WTC11 (cell line): Measurements from ENCODE around the gene RPL13A. TPM values are rescaled to one million over a fixed set of nuclear protein-coding genes. Genes with fewer than 3 reads are reported as not detected.

Experiments used
- ATAC-seq: fragments of 200-7000 bp; cut with Tn5 transposase; 2 replicates; pipeline ENCODE4 v1.10.0; 2021; ENCODE audit warnings: mild to moderate bottlenecking, moderate library complexity
- CTCF ChIA-PET: fragments of 300-600 bp; sonication (Branson Sonifier 250); formaldehyde crosslinking; loops from one replicate; lab custom pipeline; 2021; ENCODE audit warnings: antibody characterized with exemption; lab: Charles Lee
- POLR2A ChIA-PET: fragments of 350-600 bp; sonication (Branson Sonifier 250); formaldehyde crosslinking; loops from one replicate; lab custom pipeline; 2021; ENCODE audit warnings: antibody characterized with exemption; lab: Charles Lee
- DNase-seq: peaks from one replicate; pipeline ENCODE4 v3.0.0; 2021; ENCODE audit warnings: low spot score
- H3K27ac Mint-ChIP-seq: 2 replicates; pipeline ENCODE4 v1.8.0; 2021; ENCODE audit warnings: mixed read lengths
- H3K27me3 Mint-ChIP-seq: 2 replicates; pipeline ENCODE4 v1.8.0; 2021; ENCODE audit warnings: low read depth, mild to moderate bottlenecking, moderate library complexity, mixed read lengths
- H3K36me3 Mint-ChIP-seq: 2 replicates; pipeline ENCODE4 v1.8.0; 2021; ENCODE audit warnings: mixed read lengths
- H3K4me1 Mint-ChIP-seq: 2 replicates; pipeline ENCODE4 v1.8.0; 2022; ENCODE audit warnings: mixed read lengths
- H3K4me3 Mint-ChIP-seq: 2 replicates; pipeline ENCODE4 v1.8.0; 2021; ENCODE audit warnings: mild to moderate bottlenecking, moderate library complexity, mixed read lengths
- H3K9me3 Mint-ChIP-seq: 2 replicates; pipeline ENCODE4 v1.8.0; 2021; ENCODE audit warnings: mixed read lengths
- ARID4B ChIP-seq: sonication (generic); formaldehyde crosslinking; IDR thresholded peaks from 2 replicates; pipeline ENCODE4 v1.8.0; 2023; ENCODE audit warnings: missing genetic modification reagents, mild to moderate bottlenecking, borderline replicate concordance
- CBFB ChIP-seq: sonication (generic); formaldehyde crosslinking; IDR thresholded peaks from 2 replicates; pipeline ENCODE4 v1.8.1; 2022; ENCODE audit warnings: mild to moderate bottlenecking, low read depth, missing genetic modification reagents
- CREB1 ChIP-seq: sonication (generic); formaldehyde crosslinking; IDR thresholded peaks from 2 replicates; pipeline ENCODE4 v1.8.0; 2023; ENCODE audit warnings: mild to moderate bottlenecking, missing genetic modification reagents
- E2F1 ChIP-seq: sonication (generic); formaldehyde crosslinking; IDR thresholded peaks from 2 replicates; pipeline ENCODE4 v1.8.0; 2022; ENCODE audit warnings: mild to moderate bottlenecking, missing genetic modification reagents
- FOXP4 ChIP-seq: sonication (generic); formaldehyde crosslinking; IDR thresholded peaks from 2 replicates; pipeline ENCODE4 v1.8.0; 2022; ENCODE audit warnings: mild to moderate bottlenecking, missing genetic modification reagents
- GABPB1 ChIP-seq: sonication (generic); formaldehyde crosslinking; IDR thresholded peaks from 2 replicates; pipeline ENCODE4 v1.8.1; 2023; ENCODE audit warnings: mild to moderate bottlenecking, missing genetic modification reagents
- GRHL2 ChIP-seq: fragments of 250-450 bp; sonication (Bioruptor Pico); IDR thresholded peaks from 2 replicates; pipeline ENCODE4 v1.8.0; 2022; ENCODE audit warnings: mild to moderate bottlenecking, moderate library complexity; ENCODE audit not compliant: insufficient replicate concordance, severe bottlenecking
- NR3C1 ChIP-seq: sonication (generic); formaldehyde crosslinking; conservative IDR thresholded peaks from 2 replicates; pipeline ENCODE4 v1.8.1; 2023; ENCODE audit warnings: low read depth, mild to moderate bottlenecking, missing genetic modification reagents
- PRRX2 ChIP-seq: fragments of 250-450 bp; sonication (Bioruptor Pico); IDR thresholded peaks from 2 replicates; pipeline ENCODE4 v1.8.0; 2021; ENCODE audit warnings: mild to moderate bottlenecking
- RELA ChIP-seq: sonication (generic); formaldehyde crosslinking; IDR thresholded peaks from 2 replicates; pipeline ENCODE4 v1.8.1; 2022; ENCODE audit warnings: missing genetic modification reagents, mild to moderate bottlenecking, borderline replicate concordance
- TCF7 ChIP-seq: sonication (generic); formaldehyde crosslinking; IDR thresholded peaks from 2 replicates; pipeline ENCODE4 v1.8.0; 2022; ENCODE audit warnings: mild to moderate bottlenecking, low read depth, missing genetic modification reagents, moderate library complexity
- TEAD4 ChIP-seq: sonication (generic); formaldehyde crosslinking; IDR thresholded peaks from 2 replicates; pipeline ENCODE4 v1.8.0; 2022; ENCODE audit warnings: mild to moderate bottlenecking, missing genetic modification reagents
- ZNF281 ChIP-seq: sonication (generic); formaldehyde crosslinking; IDR thresholded peaks from 2 replicates; pipeline ENCODE4 v1.8.0; 2023; ENCODE audit warnings: mild to moderate bottlenecking, missing genetic modification reagents
- ZNF317 ChIP-seq: sonication (generic); formaldehyde crosslinking; IDR thresholded peaks from 2 replicates; pipeline ENCODE4 v1.8.1; 2023; ENCODE audit warnings: low read depth, mild to moderate bottlenecking, moderate library complexity, missing genetic modification reagents, borderline replicate concordance
- ZNF396 ChIP-seq: fragments of 250-450 bp; sonication (Bioruptor Pico); IDR thresholded peaks from 2 replicates; pipeline ENCODE4 v1.8.0; 2021; ENCODE audit warnings: mild to moderate bottlenecking, moderate library complexity, borderline replicate concordance
- ZNF423 ChIP-seq: fragments of 250-450 bp; sonication (Bioruptor Pico); IDR thresholded peaks from 2 replicates; pipeline ENCODE4 v2.1.2; 2022; ENCODE audit warnings: mild to moderate bottlenecking, moderate library complexity
- ZNF532 ChIP-seq: fragments of 250-450 bp; sonication (Bioruptor Pico); IDR thresholded peaks from 2 replicates; pipeline ENCODE4 v1.9.0; 2021; ENCODE audit warnings: mild to moderate bottlenecking, borderline replicate concordance
- total RNA-seq: library from RNA; stranded (reverse); gene quantifications from 3 replicates; pipeline ENCODE4 v1.2.3, GENCODE V29; 2021
- TF ChIP-seq, protein P1 (sequence below): sonication (generic); formaldehyde crosslinking; IDR thresholded peaks from 2 replicates; pipeline ENCODE4 v1.8.1; 2023; ENCODE audit warnings: mild to moderate bottlenecking, missing genetic modification reagents
- TF ChIP-seq, protein P2 (sequence below): fragments of 250-450 bp; sonication (Bioruptor Pico); IDR thresholded peaks from 2 replicates; pipeline ENCODE4 v1.8.0; 2021; ENCODE audit warnings: mild to moderate bottlenecking

RPL13A gene
- total RNA-seq, 1 experiment from 2014 or later = 3,861 TPM

- TF ChIP-seq FOXP4 (CRISPR knock-in tag) (no peak), GRHL2 (CRISPR knock-in tag) (no peak)
These were observed 28.4 kb downstream of the RPL13A start (continued) for GRCh38 chr19:49515767-49516166.

DNA sequence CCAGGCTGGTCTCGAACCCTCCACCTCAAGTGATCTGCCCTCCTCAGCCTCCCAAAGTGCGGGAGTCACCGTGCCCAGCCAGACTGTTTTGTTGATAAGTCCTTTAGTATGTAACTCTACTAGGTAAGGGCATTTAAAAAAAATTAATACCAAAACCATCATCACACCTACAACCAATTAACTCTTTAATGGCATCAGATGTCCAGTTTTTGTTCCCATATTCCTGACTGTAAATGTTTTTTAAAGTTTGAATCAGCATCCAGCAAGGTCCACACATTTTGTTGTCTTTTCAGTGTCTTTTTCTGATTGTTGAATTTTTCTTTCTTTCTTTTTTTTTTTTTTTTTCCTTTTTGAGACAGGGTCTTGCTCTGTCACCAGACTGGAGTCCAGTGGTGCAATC lies 30.6 kb downstream of the RPL13A start:
- no peak for DNase-seq
- CTCF ChIA-PET = interaction anchor here (1.2 to 1.8 kb wide), 2 partner anchors 10 to 29 kb away, joined by 5 to 7 read pairs; partner anchors contain the start of gene RCN3
- TF ChIP-seq CBFB (CRISPR knock-in tag) (no peak), ZNF317 (CRISPR knock-in tag) (no peak), ZNF281 (CRISPR knock-in tag) (no peak), PRRX2 (CRISPR knock-in tag) (no peak), GABPB1 (CRISPR knock-in tag) (no peak), RELA (CRISPR knock-in tag) (no peak), ZNF423 (CRISPR knock-in tag) (no peak), TEAD4 (no peak), ZNF396 (CRISPR knock-in tag) (no peak), ZNF532 (no peak), E2F1 (CRISPR knock-in tag) (no peak), CREB1 (CRISPR knock-in tag) (no peak), TCF7 (CRISPR knock-in tag) (no peak), ARID4B (CRISPR knock-in tag) (no peak), NR3C1 (CRISPR knock-in tag) (no peak)
- TF ChIP-seq, protein P1, sequence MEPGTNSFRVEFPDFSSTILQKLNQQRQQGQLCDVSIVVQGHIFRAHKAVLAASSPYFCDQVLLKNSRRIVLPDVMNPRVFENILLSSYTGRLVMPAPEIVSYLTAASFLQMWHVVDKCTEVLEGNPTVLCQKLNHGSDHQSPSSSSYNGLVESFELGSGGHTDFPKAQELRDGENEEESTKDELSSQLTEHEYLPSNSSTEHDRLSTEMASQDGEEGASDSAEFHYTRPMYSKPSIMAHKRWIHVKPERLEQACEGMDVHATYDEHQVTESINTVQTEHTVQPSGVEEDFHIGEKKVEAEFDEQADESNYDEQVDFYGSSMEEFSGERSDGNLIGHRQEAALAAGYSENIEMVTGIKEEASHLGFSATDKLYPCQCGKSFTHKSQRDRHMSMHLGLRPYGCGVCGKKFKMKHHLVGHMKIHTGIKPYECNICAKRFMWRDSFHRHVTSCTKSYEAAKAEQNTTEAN (CRISPR knock-in tag) = no peak
- TF ChIP-seq, protein P2, sequence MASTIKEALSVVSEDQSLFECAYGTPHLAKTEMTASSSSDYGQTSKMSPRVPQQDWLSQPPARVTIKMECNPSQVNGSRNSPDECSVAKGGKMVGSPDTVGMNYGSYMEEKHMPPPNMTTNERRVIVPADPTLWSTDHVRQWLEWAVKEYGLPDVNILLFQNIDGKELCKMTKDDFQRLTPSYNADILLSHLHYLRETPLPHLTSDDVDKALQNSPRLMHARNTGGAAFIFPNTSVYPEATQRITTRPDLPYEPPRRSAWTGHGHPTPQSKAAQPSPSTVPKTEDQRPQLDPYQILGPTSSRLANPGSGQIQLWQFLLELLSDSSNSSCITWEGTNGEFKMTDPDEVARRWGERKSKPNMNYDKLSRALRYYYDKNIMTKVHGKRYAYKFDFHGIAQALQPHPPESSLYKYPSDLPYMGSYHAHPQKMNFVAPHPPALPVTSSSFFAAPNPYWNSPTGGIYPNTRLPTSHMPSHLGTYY = no peak

More for the DNA sequence above, 30.6 kb downstream of the RPL13A start:
- H3K9me3 Mint-ChIP-seq = no peaks in the 10 kb centered on the region
- peaks cover 15% of the 10 kb centered on the region for H3K4me1 Mint-ChIP-seq
- H3K36me3 Mint-ChIP-seq = peaks cover 18% of the 10 kb centered on the region
- H3K4me3 Mint-ChIP-seq = no peak overlapping the region
- POLR2A ChIA-PET = no interaction called here
- no peaks in the 10 kb centered on the region for H3K27me3 Mint-ChIP-seq
- H3K27ac Mint-ChIP-seq = no peak overlapping the region
- no peak for ATAC-seq
